PC-3 (cell line): ENCODE data around the gene SLC35F1.

Source experiments
- CTCF ChIP-seq: fragments of 300-600 bp; sonication (generic); conservative IDR thresholded peaks from 2 replicates; pipeline ENCODE4 v1.5.1; 2017; ENCODE audit warnings: antibody characterized with exemption, low read depth, mild to moderate bottlenecking, low read length
- EZH2 ChIP-seq: fragments of 300-600 bp; sonication (generic); IDR thresholded peaks from one replicate; pipeline ENCODE4 v1.6.1; 2017; ENCODE audit warnings: antibody characterized with exemption, mild to moderate bottlenecking, low read length; ENCODE audit not compliant: unreplicated experiment
- EZH2phosphoT487 ChIP-seq: fragments of 300-600 bp; sonication (generic); IDR thresholded peaks from 2 replicates; pipeline ENCODE4 v1.6.1; 2018; ENCODE audit warnings: mild to moderate bottlenecking, antibody characterized with exemption, low read length, borderline replicate concordance

GRCh38 chr6:118296129-118296901 lies 389.3 kb downstream of the SLC35F1 start:
- TF ChIP-seq CTCF (no peak), EZH2 (no peak), EZH2phosphoT487 (no peak)
